NCI-H1436 (cell line): ENCODE results near the gene INAFM2.

ENCODE experiments used
- DNase-seq: peaks from one replicate; lab custom pipeline; 2025; lab: John Stamatoyannopoulos, UW

INAFM2 gene

DNA sequence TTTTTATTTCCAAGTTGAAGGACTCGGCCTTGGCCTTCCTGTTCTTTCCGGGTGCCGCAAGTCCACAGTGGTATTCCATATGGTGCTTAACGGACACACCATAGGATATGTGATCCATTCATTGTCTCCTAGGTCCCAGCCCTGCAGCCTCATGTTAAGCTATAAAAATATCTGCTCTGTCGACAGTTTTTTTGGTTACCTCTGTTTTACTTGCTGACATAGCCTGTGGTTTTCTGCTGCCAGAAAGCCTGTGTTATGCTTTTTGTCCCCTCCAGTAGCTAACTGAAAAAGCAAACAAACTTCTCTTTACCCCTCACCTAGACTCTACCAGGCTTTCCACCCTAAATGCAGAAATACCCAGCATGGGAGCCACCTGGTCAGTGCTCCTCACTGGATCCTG, 5.3 kb downstream of the INAFM2 start:
- no peak for DNase-seq

- no peak for DNase-seq
Measured at GRCh38 chr15:40329804-40330203, 6.3 kb downstream of the INAFM2 start.

GRCh38 chr15:40330368-40330836, 6.9 kb downstream of the INAFM2 start:
- peak; percentile 68 for DNase-seq

- DNase-seq: no peak
Measured at GRCh38 chr15:40331026-40331425, 7.5 kb downstream of the INAFM2 start.

DNA sequence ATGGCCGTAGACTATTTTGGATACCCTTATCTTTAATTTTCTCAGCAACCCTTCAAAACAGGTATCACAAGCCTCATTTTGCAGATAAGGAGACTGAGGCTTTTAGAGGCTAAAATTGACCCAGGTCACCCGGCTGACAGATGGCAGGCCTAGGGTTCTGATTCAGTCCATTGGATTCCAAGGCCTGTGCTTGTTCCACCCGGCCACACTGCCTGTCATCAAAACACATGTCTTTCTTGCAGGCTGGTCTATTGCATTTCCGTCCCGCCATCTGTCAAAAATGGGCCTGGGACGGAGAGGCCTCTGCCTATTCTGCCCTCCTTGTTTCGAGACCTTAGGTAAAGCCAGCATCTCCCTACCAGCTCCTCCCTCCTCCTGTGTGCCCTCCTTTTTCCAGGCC, 8.1 kb downstream of the INAFM2 start:
- no peak for DNase-seq

GRCh38 chr15:40332113-40332781, 8.8 kb downstream of the INAFM2 start:
- DNase-seq: no peak

DNA sequence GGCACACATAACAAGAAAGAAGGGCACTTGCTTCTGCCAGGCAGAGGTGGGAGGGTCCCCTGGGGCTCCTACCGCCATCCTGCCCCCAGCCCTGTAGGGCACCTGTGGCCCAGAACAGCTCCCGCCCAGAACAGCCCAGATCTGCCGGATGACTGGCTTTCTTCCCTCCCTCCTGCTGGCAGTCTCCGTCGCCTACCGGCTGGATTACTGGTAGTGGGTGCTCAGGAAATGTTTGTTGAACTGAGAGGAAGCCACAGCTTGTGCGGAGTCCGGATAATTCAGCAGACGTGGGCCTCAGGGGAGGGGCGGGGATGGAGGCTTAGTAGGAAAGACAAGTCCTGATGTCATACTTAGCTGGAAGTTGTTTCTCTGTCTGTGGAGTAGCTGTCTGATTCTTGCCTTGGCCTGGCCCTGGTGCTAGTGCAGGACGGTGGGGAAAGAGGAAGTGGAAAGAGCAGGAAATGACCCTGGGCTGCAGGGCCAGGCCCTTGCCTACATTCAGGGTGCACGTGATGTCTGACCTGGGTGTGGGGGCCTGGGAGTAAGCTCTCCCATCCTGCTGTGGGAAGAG, 10.5 kb downstream of the INAFM2 start:
- DNase-seq: no peak

DNA sequence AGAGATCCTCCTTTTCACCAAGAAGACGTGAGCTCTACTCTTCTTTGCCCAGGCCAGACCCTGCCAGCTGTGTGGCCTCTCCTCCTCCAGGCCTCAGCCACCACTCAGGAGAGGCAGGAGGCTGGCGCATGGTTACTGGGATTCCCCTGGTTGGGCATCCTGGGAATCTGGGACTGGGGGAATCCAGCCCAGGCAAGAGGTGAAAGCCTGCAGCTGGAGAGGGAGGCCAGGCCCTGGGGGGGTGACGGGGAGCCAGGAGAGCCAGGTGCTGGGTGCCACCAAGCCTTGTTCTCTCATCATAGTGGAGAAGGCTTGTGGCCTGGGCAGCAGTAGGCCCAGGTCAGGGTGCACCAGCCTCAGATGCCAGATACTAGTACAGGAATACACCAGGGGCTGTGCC, 11.0 kb downstream of the INAFM2 start:
- no peak for DNase-seq

- no peak for DNase-seq
Measured at GRCh38 chr15:40334941-40335795, 11.7 kb downstream of the INAFM2 start.

DNA sequence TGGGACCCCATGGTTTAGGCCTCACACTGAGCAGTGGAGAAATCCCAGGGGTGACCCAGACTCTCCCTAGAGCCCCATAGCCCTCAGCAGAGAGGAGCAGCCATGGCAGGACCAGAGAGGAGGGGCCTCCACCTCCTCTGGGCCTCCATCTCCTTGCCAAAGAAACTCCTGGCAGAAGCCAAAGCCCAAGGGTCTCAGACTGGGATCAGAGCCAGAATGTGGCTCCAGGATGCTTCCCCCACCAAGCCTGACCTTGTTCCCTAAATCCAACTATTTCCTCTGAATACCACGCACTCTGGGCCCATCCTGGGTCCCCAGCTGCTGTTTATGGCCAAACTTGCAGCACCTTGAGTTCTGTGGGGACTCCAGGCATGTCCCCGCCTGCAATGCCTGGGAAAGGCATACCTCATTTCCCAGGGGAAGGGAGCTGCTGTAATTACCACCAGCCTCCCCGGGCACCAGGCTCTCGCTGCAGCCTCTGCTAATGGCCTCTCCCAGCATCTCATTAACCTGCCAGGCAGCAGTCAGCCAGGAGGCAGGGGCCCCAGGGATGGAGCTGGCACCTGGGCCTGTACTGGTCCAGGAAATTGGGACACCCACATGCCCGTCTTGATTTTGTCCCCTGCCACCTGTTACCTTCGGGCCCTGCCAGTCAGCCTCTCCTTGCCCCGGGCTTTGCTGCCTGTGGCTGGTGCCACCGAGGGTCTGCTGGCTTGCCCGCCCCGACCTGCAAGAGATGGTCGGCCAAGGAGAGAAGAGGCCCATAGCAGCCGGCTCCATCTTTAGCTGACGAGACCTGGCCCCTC, 12.6 kb downstream of the INAFM2 start:
- DNase-seq: peak; percentile 79

DNA sequence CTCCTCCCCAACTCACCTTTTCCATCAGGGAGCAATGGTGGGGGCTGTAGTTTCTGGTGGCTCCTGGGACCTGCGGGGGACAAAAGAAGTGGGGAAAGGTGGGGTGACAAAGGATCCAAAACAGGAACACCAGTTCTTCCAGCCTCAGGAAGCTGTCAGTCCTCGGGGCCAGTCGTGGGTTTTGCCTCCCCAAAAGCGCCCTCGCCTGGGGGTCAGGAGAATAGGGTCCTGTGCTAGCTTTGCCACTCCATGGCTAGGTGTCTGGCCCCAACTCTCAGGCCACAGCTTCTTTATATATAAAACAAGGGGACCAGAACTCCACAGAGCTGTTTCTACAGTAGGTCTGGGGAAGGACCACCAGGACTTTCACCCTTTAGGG, 13.2 kb downstream of the INAFM2 start:
- no peak for DNase-seq

DNA sequence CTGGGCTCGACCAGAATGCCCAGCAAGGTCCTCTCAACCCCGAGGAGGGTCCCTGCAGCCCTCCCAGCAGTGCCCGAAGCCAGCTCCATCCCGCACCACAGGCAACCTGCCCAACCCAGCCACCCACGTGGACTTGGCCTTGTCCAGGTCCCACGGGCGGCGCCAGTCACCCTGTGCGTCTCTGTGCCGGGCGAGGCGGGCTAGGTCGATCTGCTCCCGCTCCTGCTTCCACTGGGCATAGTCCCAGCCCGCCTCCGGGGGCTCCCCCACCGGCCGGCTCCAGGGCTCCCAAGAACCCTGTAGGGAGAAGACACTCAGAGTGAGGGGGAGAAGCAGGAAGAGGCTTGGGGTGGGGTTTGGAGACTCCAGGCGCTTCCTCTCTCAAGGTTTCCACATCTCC, 14.1 kb downstream of the INAFM2 start:
- no peak for DNase-seq

- DNase-seq: peak; percentile 72
Measured at GRCh38 chr15:40338041-40338657, 14.7 kb downstream of the INAFM2 start.

- no peak for DNase-seq
Measured at GRCh38 chr15:40338921-40339620, 15.6 kb downstream of the INAFM2 start.

- DNase-seq: no peak
Measured at GRCh38 chr15:40339621-40339945, 16.1 kb downstream of the INAFM2 start.

GRCh38 chr15:40340038-40340739, 16.7 kb downstream of the INAFM2 start:
- DNase-seq: peak; percentile 10

GRCh38 chr15:40340740-40341400, 17.4 kb downstream of the INAFM2 start, which contains the start of gene CCDC9B:
Gene CCDC9B, minus strand, starts transcription at chr15:40340939. Its CDS starts 120 bp downstream, at chr15:40340819.
- DNase-seq: peak; percentile 58

DNA sequence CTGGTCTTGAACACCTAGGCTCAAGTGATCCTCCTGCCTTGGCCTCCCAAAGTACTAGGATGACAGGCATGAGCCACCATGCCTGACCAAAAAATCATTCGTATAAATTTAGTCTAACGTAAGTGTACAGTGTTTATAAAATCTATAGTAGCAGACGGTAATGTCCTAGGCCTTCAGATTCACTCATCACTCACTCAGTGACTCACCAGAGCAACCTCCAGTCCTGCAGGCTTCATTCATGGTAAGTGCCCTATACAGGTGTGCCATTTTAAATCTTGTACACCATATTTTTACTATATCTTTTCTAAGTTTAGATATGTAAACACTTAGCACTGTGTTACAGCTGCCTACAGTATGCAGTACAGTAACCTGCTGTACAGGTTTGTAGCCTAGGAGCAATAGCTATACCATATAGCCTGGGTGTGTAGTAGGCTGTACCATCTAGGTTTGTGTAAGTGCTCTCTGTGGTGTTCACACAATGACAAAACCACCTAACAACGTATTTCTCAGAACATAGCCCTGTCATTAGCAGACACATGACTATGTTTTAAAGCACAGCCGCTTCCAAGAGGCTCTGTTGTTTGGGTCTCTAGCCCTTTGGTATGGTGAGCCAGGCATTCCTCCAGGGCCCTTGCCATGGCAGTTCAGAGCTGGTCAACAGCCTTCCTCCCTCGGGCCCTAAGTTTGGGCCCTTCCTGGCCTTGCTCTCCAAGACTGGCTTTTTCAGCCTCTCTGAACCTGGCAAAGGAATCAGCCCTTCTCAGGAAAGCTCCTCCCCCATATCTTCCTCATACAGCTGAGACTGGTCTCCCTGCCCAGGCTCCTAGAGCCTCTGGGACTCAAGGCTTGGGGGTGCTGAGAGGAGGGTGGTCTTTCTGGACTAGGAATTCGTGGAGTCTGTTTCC, 19.2 kb downstream of the INAFM2 start:
- DNase-seq: no peak

- DNase-seq: no peak
Measured at GRCh38 chr15:40343512-40343911, 20.0 kb downstream of the INAFM2 start.
